Measurements from ENCODE around the gene PLXND1.

The PLXND1 gene, protein sequence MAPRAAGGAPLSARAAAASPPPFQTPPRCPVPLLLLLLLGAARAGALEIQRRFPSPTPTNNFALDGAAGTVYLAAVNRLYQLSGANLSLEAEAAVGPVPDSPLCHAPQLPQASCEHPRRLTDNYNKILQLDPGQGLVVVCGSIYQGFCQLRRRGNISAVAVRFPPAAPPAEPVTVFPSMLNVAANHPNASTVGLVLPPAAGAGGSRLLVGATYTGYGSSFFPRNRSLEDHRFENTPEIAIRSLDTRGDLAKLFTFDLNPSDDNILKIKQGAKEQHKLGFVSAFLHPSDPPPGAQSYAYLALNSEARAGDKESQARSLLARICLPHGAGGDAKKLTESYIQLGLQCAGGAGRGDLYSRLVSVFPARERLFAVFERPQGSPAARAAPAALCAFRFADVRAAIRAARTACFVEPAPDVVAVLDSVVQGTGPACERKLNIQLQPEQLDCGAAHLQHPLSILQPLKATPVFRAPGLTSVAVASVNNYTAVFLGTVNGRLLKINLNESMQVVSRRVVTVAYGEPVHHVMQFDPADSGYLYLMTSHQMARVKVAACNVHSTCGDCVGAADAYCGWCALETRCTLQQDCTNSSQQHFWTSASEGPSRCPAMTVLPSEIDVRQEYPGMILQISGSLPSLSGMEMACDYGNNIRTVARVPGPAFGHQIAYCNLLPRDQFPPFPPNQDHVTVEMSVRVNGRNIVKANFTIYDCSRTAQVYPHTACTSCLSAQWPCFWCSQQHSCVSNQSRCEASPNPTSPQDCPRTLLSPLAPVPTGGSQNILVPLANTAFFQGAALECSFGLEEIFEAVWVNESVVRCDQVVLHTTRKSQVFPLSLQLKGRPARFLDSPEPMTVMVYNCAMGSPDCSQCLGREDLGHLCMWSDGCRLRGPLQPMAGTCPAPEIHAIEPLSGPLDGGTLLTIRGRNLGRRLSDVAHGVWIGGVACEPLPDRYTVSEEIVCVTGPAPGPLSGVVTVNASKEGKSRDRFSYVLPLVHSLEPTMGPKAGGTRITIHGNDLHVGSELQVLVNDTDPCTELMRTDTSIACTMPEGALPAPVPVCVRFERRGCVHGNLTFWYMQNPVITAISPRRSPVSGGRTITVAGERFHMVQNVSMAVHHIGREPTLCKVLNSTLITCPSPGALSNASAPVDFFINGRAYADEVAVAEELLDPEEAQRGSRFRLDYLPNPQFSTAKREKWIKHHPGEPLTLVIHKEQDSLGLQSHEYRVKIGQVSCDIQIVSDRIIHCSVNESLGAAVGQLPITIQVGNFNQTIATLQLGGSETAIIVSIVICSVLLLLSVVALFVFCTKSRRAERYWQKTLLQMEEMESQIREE (N-terminal part only)

DNA sequence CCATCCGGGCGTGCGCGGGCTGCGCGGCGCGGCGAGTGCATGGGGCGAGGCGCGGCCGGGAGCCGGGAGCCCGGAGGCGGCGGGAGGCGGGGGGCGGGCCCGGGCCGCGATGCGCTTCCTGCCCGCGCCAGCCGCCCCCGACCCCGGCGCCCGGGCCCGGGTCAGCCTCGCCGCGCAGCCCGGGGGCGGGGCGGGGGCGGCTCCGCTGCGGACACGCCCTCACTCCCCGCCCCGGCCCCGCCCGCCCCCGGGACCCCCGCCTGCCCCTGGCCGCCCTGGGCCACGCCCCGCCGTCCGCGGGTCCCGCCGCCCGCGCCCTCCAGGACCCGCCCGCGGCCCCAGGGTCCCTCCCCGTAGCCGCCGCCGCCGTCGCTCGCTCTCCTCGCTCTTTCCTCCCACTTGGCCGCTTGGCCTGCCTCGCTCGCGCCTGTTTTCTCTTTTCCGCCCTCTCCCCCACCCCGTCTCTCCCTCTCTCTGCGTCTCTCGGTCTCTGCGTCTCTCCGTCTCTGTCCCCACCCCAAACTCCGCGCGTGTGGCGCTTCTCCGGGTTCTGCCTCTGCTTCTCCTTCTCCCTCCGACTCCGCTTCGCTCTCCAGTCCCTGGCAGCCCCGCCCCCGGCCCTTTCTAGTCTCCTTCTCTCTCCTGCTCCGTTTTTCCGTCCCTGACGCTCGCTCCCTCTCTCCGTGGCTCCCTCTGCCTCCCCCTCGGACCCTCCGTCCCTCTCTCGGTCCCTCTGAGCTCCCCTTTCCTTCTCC is at the start of gene PLXND1:
PLXND1 (minus strand) TSS at position 41 of the 755 bp plus-strand sequence; CDS start at position 4, 37 bp downstream.
- no peaks in the 10 kb centered on the region for H3K36me3 ChIP-seq (ENCODE audit: insufficient read depth, low read length)
- H3K4me2 ChIP-seq (ENCODE audit: low read depth, low read length, poor library complexity, severe bottlenecking) = peak within 1 kb of the TSS; percentile 95
- peak within 1 kb of the TSS; percentile 78 for H3K4me3 ChIP-seq (ENCODE audit: low read length, poor library complexity, severe bottlenecking)
- no peaks in the 10 kb centered on the region for H3K9me2 ChIP-seq (replicated peaks; ENCODE audit: low read depth, low read length)
- H3K9me3 ChIP-seq (ENCODE audit: insufficient read depth, low read depth, low read length) = no peaks in the 10 kb centered on the region
- H3K9ac ChIP-seq (ENCODE audit: low read depth, low read length, poor library complexity, severe bottlenecking) = peak within 1 kb of the TSS; percentile 83
- peaks cover 44% of the 10 kb centered on the region for H3K79me2 ChIP-seq (ENCODE audit: insufficient read depth, low read length)
- no peaks in the 10 kb centered on the region for H3K27me3 ChIP-seq (ENCODE audit: insufficient read depth, low read length, poor library complexity, severe bottlenecking)
- no peak for TF ChIP-seq EZH2phosphoT487 (IDR thresholded peaks at IDR 0.05; ENCODE audit: borderline replicate concordance)
- TF ChIP-seq, protein P1, sequence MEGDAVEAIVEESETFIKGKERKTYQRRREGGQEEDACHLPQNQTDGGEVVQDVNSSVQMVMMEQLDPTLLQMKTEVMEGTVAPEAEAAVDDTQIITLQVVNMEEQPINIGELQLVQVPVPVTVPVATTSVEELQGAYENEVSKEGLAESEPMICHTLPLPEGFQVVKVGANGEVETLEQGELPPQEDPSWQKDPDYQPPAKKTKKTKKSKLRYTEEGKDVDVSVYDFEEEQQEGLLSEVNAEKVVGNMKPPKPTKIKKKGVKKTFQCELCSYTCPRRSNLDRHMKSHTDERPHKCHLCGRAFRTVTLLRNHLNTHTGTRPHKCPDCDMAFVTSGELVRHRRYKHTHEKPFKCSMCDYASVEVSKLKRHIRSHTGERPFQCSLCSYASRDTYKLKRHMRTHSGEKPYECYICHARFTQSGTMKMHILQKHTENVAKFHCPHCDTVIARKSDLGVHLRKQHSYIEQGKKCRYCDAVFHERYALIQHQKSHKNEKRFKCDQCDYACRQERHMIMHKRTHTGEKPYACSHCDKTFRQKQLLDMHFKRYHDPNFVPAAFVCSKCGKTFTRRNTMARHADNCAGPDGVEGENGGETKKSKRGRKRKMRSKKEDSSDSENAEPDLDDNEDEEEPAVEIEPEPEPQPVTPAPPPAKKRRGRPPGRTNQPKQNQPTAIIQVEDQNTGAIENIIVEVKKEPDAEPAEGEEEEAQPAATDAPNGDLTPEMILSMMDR (conservative IDR thresholded peaks at IDR 0.05; ENCODE audit: low read length) = no peak
- peak within 1 kb of the TSS; percentile 78 for H2AFZ ChIP-seq (ENCODE audit: low read length)
- H4K20me1 ChIP-seq (ENCODE audit: insufficient read depth, low read length, poor library complexity, severe bottlenecking) = peaks cover 29% of the 10 kb centered on the region
- peaks cover 13% of the 10 kb centered on the region; the same call in 1 of the 2 replicates for H3F3A ChIP-seq (ENCODE audit: low read depth)
- H3K4me1 ChIP-seq (ENCODE audit: insufficient read depth, low read length, poor library complexity, severe bottlenecking) = peaks cover 65% of the 10 kb centered on the region

DNA sequence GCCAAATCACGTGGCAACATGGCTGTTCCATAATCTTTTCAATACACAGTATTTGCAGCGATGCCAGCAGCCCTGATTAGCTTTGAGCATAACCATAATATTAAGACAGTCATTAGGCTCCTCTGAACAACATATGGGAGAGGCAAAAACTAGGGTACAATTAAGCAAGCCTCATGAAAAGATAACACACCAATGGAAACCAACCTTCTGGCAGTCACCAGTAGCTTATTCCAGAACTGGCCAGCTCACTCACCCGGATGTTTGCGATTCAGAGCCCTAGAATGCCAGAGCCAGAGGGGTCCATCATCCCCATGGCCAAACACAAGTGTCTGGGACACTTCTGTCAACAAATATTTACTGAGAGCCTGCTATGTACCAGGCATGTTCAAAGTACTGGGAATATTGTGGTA is 48.8 kb upstream of the PLXND1 start:
- H3K9ac ChIP-seq (ENCODE audit: low read depth, low read length, poor library complexity, severe bottlenecking) = no peak overlapping the region
- no peaks in the 10 kb centered on the region for H3K79me2 ChIP-seq (ENCODE audit: insufficient read depth, low read length)
- H3K4me2 ChIP-seq (ENCODE audit: low read depth, low read length, poor library complexity, severe bottlenecking) = no peak overlapping the region
- H3K4me1 ChIP-seq (ENCODE audit: insufficient read depth, low read length, poor library complexity, severe bottlenecking) = peaks cover 25% of the 10 kb centered on the region
- no peaks in the 10 kb centered on the region for H3K27me3 ChIP-seq (ENCODE audit: insufficient read depth, low read length, poor library complexity, severe bottlenecking)
- H3K9me2 ChIP-seq (replicated peaks; ENCODE audit: low read depth, low read length) = no peaks in the 10 kb centered on the region
- no peaks in the 10 kb centered on the region for H3K9me3 ChIP-seq (ENCODE audit: insufficient read depth, low read depth, low read length)
- TF ChIP-seq EZH2phosphoT487 (IDR thresholded peaks at IDR 0.05; ENCODE audit: borderline replicate concordance) = no peak
- TF ChIP-seq, protein P1 (conservative IDR thresholded peaks at IDR 0.05; ENCODE audit: low read length) = no peak
- H3K4me3 ChIP-seq (ENCODE audit: low read length, poor library complexity, severe bottlenecking) = no peak overlapping the region
- no peaks in the 10 kb centered on the region for H3F3A ChIP-seq (ENCODE audit: low read depth)
- H3K36me3 ChIP-seq (ENCODE audit: insufficient read depth, low read length) = peaks cover 22% of the 10 kb centered on the region; the same call in 1 of the 2 replicates
- H2AFZ ChIP-seq (ENCODE audit: low read length) = no peak overlapping the region
- no peaks in the 10 kb centered on the region for H4K20me1 ChIP-seq (ENCODE audit: insufficient read depth, low read length, poor library complexity, severe bottlenecking)
